CD4-positive, CD25-positive, alpha-beta regulatory T cell (primary cell): Measurements from ENCODE around the gene PDE1A. TPM values are rescaled to one million over a fixed set of nuclear protein-coding genes. Genes with fewer than 3 reads are reported as not detected.

Experiments
- ATAC-seq, 2 donors: fragments of 150-1000 bp; cut with Tn5 transposase; one replicate each; pipeline ENCODE4 v1.10.0; 2021; ENCODE audit warnings: low read depth in 2 of 2, moderate number of reproducible peaks in 2 of 2, moderate library complexity in 1 of 2
- DNase-seq, 3 donors: peaks; one replicate each; pipeline versions ENCODE4 v3.0.0 to v3.0.0-alpha.2; 2012 to 2022; ENCODE audit warnings: mixed read lengths in 1 of 3
- H3K27ac ChIP-seq: one replicate; pipeline ENCODE4 v1.7.0; 2013; ENCODE audit warnings: mild to moderate bottlenecking, low read length; ENCODE audit not compliant: insufficient read depth, poor library complexity, severe bottlenecking
- H3K27me3 ChIP-seq: one replicate; pipeline ENCODE4 v1.7.0; 2013; ENCODE audit warnings: low read length; ENCODE audit not compliant: control insufficient read depth, insufficient read depth
- H3K36me3 ChIP-seq: one replicate; pipeline ENCODE4 v1.7.0; 2013; ENCODE audit warnings: mild to moderate bottlenecking, low read length, moderate library complexity; ENCODE audit not compliant: control insufficient read depth, insufficient read depth
- H3K4me1 ChIP-seq: 2 replicates; pipeline ENCODE4 v1.7.0; 2013; ENCODE audit warnings: mild to moderate bottlenecking, low read length; ENCODE audit not compliant: insufficient read depth, control insufficient read depth, poor library complexity, severe bottlenecking
- H3K4me3 ChIP-seq: one replicate; pipeline ENCODE4 v1.7.0; 2013; ENCODE audit warnings: low read depth, mild to moderate bottlenecking, low read length, moderate library complexity
- H3K9me3 ChIP-seq, 2 experiments: 1 replicate in 1 of 2; 2 replicates in 1 of 2; pipeline ENCODE4 v1.7.0; 2013; ENCODE audit warnings: low read length in 2 of 2, mild to moderate bottlenecking in 1 of 2, moderate library complexity in 1 of 2; ENCODE audit not compliant: control insufficient read depth in 2 of 2
- H3K27ac Mint-ChIP-seq, 3 donors: one replicate each; pipeline ENCODE4 v1.8.0; 2020 to 2022; ENCODE audit warnings: mild to moderate bottlenecking in 3 of 3, mixed read lengths in 3 of 3, moderate library complexity in 2 of 3
- H3K27me3 Mint-ChIP-seq: one replicate; pipeline ENCODE4 v1.8.0; 2022; ENCODE audit warnings: mild to moderate bottlenecking, mixed read lengths
- H3K36me3 Mint-ChIP-seq: one replicate; pipeline ENCODE4 v1.8.0; 2020; ENCODE audit warnings: mixed read lengths
- H3K4me1 Mint-ChIP-seq, 4 donors: one replicate each; pipeline ENCODE4 v1.8.0; 2020 to 2022; ENCODE audit warnings: mixed read lengths in 4 of 4, mild to moderate bottlenecking in 1 of 4
- H3K4me3 Mint-ChIP-seq, 4 donors: one replicate each; pipeline ENCODE4 v1.8.0; 2020 to 2022; ENCODE audit warnings: mild to moderate bottlenecking in 4 of 4, mixed read lengths in 4 of 4, moderate library complexity in 3 of 4
- H3K9me3 Mint-ChIP-seq, 7 donors: one replicate each; pipeline ENCODE4 v1.8.0; 2020 to 2022; ENCODE audit warnings: mixed read lengths in 7 of 7, mild to moderate bottlenecking in 3 of 7, moderate library complexity in 2 of 7
- polyA plus RNA-seq, 4 donors: library from polyadenylated mRNA; unstranded; fragments of 300-500 nt; fragmentation: Illumina TruSeq; gene quantifications; one replicate each; pipeline ENCODE4 v1.2.3, GENCODE V29; 2021
- total RNA-seq: library from RNA; stranded (reverse); gene quantifications from one replicate; pipeline ENCODE4 v1.2.3, GENCODE V29; 2022

Gene PDE1A
- total and polyA plus RNA-seq, 5 donors from 2014 or later, result not detected

GRCh38 chr2:182144776-182145165 lies 282.1 kb downstream of the PDE1A start:
- H3K27ac Mint-ChIP-seq, result no peak overlapping the region
- no peak for DNase-seq
- H3K4me1 Mint-ChIP-seq, result no peaks in the 10 kb centered on the region
- Histone ChIP-seq H3K27me3 (no peaks in the 10 kb centered on the region), H3K4me1 (no peaks in the 10 kb centered on the region), H3K27ac (no peak overlapping the region), H3K9me3 (no peaks in the 10 kb centered on the region), H3K4me3 (no peak overlapping the region), H3K36me3 (no peaks in the 10 kb centered on the region)
- H3K27me3 Mint-ChIP-seq, result no peaks in the 10 kb centered on the region
- ATAC-seq, result no peak
- H3K36me3 Mint-ChIP-seq, result no peaks in the 10 kb centered on the region
- no peak overlapping the region for H3K4me3 Mint-ChIP-seq
- no peaks in the 10 kb centered on the region for H3K9me3 Mint-ChIP-seq

- Histone ChIP-seq H3K27me3 (no peaks in the 10 kb centered on the region), H3K27ac (no peak overlapping the region), H3K4me3 (no peak overlapping the region), H3K4me1 (no peaks in the 10 kb centered on the region), H3K9me3 (no peaks in the 10 kb centered on the region), H3K36me3 (no peaks in the 10 kb centered on the region)
- Mint-ChIP-seq H3K27me3 (no peaks in the 10 kb centered on the region), H3K4me1 (no peaks in the 10 kb centered on the region), H3K27ac (no peak overlapping the region), H3K36me3 (no peaks in the 10 kb centered on the region), H3K9me3 (no peaks in the 10 kb centered on the region), H3K4me3 (no peak overlapping the region)
- no peak for DNase-seq
- ATAC-seq, result no peak
Measured at GRCh38 chr2:182144041-182144775, 282.6 kb downstream of the PDE1A start.

DNA sequence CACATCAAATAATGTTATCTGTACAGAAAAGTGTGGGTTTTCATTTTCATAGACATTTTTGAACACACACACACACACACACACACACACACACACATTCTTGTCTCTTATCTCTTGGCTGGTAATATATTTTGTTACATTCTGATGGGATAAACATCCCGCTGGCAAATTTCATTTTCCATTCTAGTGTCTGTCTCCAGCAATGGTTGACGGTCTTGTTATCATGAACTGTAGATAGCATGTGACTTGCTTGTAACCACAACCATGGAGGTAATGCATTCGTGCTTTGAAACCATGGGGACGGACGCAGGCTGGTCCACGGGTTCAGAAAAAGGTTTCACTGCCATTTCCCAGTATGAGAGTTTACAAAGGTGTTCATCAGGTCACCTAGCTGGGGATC lies 284.8 kb downstream of the PDE1A start:
- Mint-ChIP-seq H3K27ac (no peak overlapping the region), H3K36me3 (no peaks in the 10 kb centered on the region), H3K9me3 (no peaks in the 10 kb centered on the region), H3K4me3 (no peak overlapping the region), H3K4me1 (no peaks in the 10 kb centered on the region), H3K27me3 (no peaks in the 10 kb centered on the region)
- H3K9me3 ChIP-seq, result no peaks in the 10 kb centered on the region
- no peaks in the 10 kb centered on the region for H3K36me3 ChIP-seq
- no peak for ATAC-seq
- DNase-seq, result no peak
- no peaks in the 10 kb centered on the region for H3K27me3 ChIP-seq
- H3K4me3 ChIP-seq, result no peak overlapping the region
- no peak overlapping the region for H3K27ac ChIP-seq
- H3K4me1 ChIP-seq, result no peaks in the 10 kb centered on the region

- H3K4me1 Mint-ChIP-seq, result no peaks in the 10 kb centered on the region
- no peak overlapping the region for H3K27ac Mint-ChIP-seq
- H3K27me3 ChIP-seq, result no peaks in the 10 kb centered on the region
- DNase-seq, result no peak
- no peak overlapping the region for H3K27ac ChIP-seq
- peaks cover 0 to 2% (median 0%) of the 10 kb centered on the region in 7 donors for H3K9me3 Mint-ChIP-seq
- no peak overlapping the region for H3K4me3 Mint-ChIP-seq
- no peaks in the 10 kb centered on the region for H3K27me3 Mint-ChIP-seq
- no peaks in the 10 kb centered on the region for H3K4me1 ChIP-seq
- H3K36me3 Mint-ChIP-seq, result no peaks in the 10 kb centered on the region
- no peaks in the 10 kb centered on the region for H3K9me3 ChIP-seq
- ATAC-seq, result no peak
- no peaks in the 10 kb centered on the region for H3K36me3 ChIP-seq
- no peak overlapping the region for H3K4me3 ChIP-seq
Measured at GRCh38 chr2:182134201-182134600, 292.6 kb downstream of the PDE1A start.

GRCh38 chr2:182133195-182133891 lies 293.5 kb downstream of the PDE1A start:
- Mint-ChIP-seq H3K27me3 (no peaks in the 10 kb centered on the region), H3K27ac (no peak overlapping the region), H3K4me3 (no peak overlapping the region), H3K9me3 (peaks cover 0 to 2% (median 0%) of the 10 kb centered on the region in 7 donors), H3K36me3 (no peaks in the 10 kb centered on the region), H3K4me1 (no peaks in the 10 kb centered on the region)
- H3K4me3 ChIP-seq, result no peak overlapping the region
- H3K4me1 ChIP-seq, result no peaks in the 10 kb centered on the region
- H3K27ac ChIP-seq, result no peak overlapping the region
- DNase-seq, result no peak
- no peaks in the 10 kb centered on the region for H3K36me3 ChIP-seq
- H3K9me3 ChIP-seq, result no peaks in the 10 kb centered on the region
- no peak for ATAC-seq
- H3K27me3 ChIP-seq, result no peaks in the 10 kb centered on the region

DNA sequence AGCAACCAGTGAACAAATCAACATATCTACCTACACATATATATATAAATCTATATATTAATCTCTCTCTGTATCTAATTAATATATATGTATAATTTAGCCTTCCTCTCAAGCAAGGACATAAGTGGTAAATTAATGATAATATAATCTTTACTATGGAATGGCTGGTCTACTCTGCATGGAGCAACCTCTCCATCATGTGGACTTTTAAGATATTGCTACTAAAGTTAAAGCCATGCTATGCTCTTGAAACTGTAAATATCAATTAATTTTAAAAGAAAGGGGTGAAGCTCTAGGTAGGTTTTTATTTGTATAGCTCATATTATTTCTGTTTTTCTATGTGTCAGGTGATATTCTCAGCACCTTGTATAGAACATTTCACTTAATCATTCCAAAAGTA lies 294.2 kb downstream of the PDE1A start:
- Mint-ChIP-seq H3K27me3 (no peaks in the 10 kb centered on the region), H3K9me3 (peaks cover 0 to 2% (median 0%) of the 10 kb centered on the region in 7 donors), H3K36me3 (no peaks in the 10 kb centered on the region), H3K4me3 (no peak overlapping the region), H3K4me1 (no peaks in the 10 kb centered on the region), H3K27ac (no peak overlapping the region)
- H3K27ac ChIP-seq, result no peak overlapping the region
- H3K4me1 ChIP-seq, result no peaks in the 10 kb centered on the region
- no peaks in the 10 kb centered on the region for H3K36me3 ChIP-seq
- H3K27me3 ChIP-seq, result no peaks in the 10 kb centered on the region
- no peak overlapping the region for H3K4me3 ChIP-seq
- DNase-seq (no peak), ATAC-seq (no peak)
- H3K9me3 ChIP-seq, result no peaks in the 10 kb centered on the region

DNA sequence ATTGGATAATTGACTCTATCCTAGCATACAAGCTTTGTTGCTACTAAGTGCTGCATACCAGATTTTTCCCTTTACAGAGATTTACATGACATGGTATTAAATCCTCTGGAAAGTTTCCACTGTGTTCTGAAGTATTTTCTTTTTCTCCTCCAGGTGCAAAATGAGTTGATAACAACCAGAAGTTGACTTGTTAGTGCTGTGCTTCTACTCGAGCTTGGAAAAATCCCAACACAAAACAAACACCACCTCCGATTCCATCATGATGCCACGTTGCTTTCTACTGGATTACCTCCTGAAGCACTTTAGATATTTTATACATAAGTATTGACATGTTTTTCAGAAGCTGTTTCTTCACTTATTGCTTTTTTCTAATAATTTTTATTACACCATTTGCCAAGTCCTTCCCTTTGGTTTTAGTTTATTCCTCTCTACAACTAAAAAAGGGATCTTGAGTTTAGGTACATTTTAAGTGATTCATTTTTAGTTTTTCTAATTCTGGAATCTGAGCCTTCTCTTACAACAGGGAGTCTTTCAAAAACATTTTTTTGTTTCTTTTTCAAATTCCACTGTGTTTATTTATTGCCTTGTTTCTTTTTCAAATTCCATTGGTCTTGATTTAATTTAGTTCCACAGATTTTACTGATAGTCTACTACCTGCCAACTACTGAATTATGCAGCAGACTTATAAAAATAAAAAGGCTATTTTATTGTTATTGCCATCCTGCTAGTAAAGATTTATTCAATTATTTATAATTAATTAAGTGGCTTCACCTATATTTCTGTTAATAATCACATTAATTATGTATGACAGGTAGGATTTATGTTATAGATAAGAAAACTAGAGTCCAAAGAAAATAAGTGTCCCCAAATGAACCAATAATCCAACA lies 297.8 kb downstream of the PDE1A start:
- ATAC-seq (no peak), DNase-seq (no peak)
- Histone ChIP-seq H3K4me1 (no peaks in the 10 kb centered on the region), H3K27me3 (no peaks in the 10 kb centered on the region), H3K36me3 (no peaks in the 10 kb centered on the region), H3K4me3 (no peak overlapping the region), H3K9me3 (no peaks in the 10 kb centered on the region), H3K27ac (no peak overlapping the region)
- H3K27ac Mint-ChIP-seq, result no peak overlapping the region
- H3K36me3 Mint-ChIP-seq, result no peaks in the 10 kb centered on the region
- no peaks in the 10 kb centered on the region for H3K4me1 Mint-ChIP-seq
- H3K27me3 Mint-ChIP-seq, result peaks cover 4% of the 10 kb centered on the region
- H3K4me3 Mint-ChIP-seq, result no peak overlapping the region
- H3K9me3 Mint-ChIP-seq, result peaks cover 0 to 5% (median 1%) of the 10 kb centered on the region in 7 donors
